CD4-positive, alpha-beta T cell treated with Interferon gamma for 1 hour (primary cell): ENCODE measurements around the gene CNTNAP2.
"Not testable (repeated sequence)": the region's sequence is repeated elsewhere in the genome, so short reads cannot be mapped to it uniquely, and the experiment has no call there.

ENCODE experiments used
- DNase-seq: peaks from one replicate; pipeline ENCODE4 v3.0.0-alpha.2; 2020

The CNTNAP2 gene

GRCh38 chr7:147595042-147595441, 1478.4 kb downstream of the CNTNAP2 start:
- DNase-seq, result no peak

- not testable (repeated sequence) for DNase-seq
Measured at GRCh38 chr7:147598687-147599086, 1482.1 kb downstream of the CNTNAP2 start.

- no peak for DNase-seq
Measured at GRCh38 chr7:147605323-147605722, 1488.7 kb downstream of the CNTNAP2 start.

GRCh38 chr7:147607157-147607800, 1490.7 kb downstream of the CNTNAP2 start:
- no peak for DNase-seq

GRCh38 chr7:147611431-147611830, 1494.8 kb downstream of the CNTNAP2 start:
- no peak for DNase-seq

GRCh38 chr7:147635288-147635687, 1518.7 kb downstream of the CNTNAP2 start:
- no peak for DNase-seq

GRCh38 chr7:147636553-147636952, 1520.0 kb downstream of the CNTNAP2 start:
- DNase-seq, result no peak

GRCh38 chr7:147638566-147638965, 1522.0 kb downstream of the CNTNAP2 start:
- DNase-seq, result no peak

GRCh38 chr7:147639037-147639436, 1522.4 kb downstream of the CNTNAP2 start:
- DNase-seq, result no peak

GRCh38 chr7:147639751-147640150, 1523.2 kb downstream of the CNTNAP2 start:
- DNase-seq, result no peak

GRCh38 chr7:147640821-147641220, 1524.2 kb downstream of the CNTNAP2 start:
- DNase-seq, result no peak

- no peak for DNase-seq
Measured at GRCh38 chr7:147646568-147646967, 1530.0 kb downstream of the CNTNAP2 start.

- DNase-seq, result no peak
Measured at GRCh38 chr7:147650991-147651390, 1534.4 kb downstream of the CNTNAP2 start.

GRCh38 chr7:147651601-147652000, 1535.0 kb downstream of the CNTNAP2 start:
- no peak for DNase-seq

- no peak for DNase-seq
Measured at GRCh38 chr7:147653456-147653855, 1536.9 kb downstream of the CNTNAP2 start.

GRCh38 chr7:147658392-147658967, 1541.9 kb downstream of the CNTNAP2 start:
- no peak for DNase-seq

- no peak for DNase-seq
Measured at GRCh38 chr7:147659036-147659995, 1542.7 kb downstream of the CNTNAP2 start.

GRCh38 chr7:147664541-147664940, 1547.9 kb downstream of the CNTNAP2 start:
- no peak for DNase-seq

GRCh38 chr7:147670759-147671158, 1554.2 kb downstream of the CNTNAP2 start:
- no peak for DNase-seq

GRCh38 chr7:147674705-147675104, 1558.1 kb downstream of the CNTNAP2 start:
- DNase-seq, result no peak

- no peak for DNase-seq
Measured at GRCh38 chr7:147678943-147679342, 1562.3 kb downstream of the CNTNAP2 start.

GRCh38 chr7:147681530-147681929, 1564.9 kb downstream of the CNTNAP2 start:
- no peak for DNase-seq

- no peak for DNase-seq
Measured at GRCh38 chr7:147700702-147701101, 1584.1 kb downstream of the CNTNAP2 start.

GRCh38 chr7:147707926-147708325, 1591.3 kb downstream of the CNTNAP2 start:
- no peak for DNase-seq
